HG03571 (cell line): Measurements from ENCODE around the gene RETN.

ENCODE experiments used
- ATAC-seq: cut with Tn5 transposase; IDR thresholded peaks from one replicate; pipeline ENCODE4 v1.9.1; 2021; ENCODE audit not compliant: unreplicated experiment

Gene RETN

DNA sequence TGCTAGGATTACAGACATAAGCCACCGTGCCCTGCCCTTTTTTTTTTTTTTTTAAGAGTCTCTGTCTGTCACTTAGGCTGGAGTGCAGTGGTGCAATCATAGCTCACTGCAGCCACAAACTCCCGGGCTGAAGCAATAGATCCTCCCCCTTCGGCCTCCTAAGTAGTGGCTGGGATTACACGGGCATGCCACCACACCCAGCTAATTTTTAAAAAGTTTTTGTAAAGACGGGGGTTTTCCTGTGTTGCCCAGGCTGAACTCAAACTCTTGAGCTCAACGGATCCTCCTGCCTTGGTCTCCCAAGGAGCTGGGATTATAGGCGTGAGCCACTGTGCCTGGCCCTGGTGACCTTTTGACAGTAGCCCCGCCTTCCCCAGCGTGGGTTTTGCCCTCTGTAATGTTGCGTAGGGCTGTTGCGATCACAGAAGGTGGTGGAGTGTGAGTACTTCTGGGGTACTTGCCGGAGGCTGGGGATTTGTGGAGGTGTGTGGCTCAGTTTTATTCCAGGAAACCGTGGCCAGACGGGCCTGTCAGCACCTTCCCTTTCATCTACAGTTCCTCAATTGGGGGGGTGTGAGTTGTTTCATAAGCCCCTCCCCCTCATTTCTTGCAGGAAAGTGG, 11.6 kb upstream of the RETN start:
- no peak for ATAC-seq

DNA sequence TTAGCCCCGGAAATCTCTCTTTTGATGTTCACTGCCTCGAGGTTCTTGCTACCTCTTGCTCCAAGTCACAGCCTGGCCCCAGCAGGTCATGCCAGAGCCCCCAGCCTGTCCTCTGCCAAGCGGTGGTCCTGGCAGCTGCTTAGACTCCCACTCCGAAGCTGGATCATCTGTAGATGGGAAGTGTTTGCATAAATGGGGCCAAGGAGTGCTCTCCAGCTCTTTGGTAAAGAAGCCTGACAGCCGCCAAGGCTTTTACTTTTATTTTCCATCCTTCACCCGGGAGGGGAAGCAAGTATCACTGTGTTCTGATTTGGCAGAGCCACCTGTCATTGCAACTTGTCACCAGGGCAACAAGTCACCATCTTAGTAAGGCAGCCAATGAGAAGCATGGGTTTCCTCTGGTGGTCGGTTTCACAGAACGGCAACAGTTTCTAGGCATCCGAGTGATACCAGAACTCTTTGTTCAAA, 10.6 kb upstream of the RETN start:
- ATAC-seq = no peak

DNA sequence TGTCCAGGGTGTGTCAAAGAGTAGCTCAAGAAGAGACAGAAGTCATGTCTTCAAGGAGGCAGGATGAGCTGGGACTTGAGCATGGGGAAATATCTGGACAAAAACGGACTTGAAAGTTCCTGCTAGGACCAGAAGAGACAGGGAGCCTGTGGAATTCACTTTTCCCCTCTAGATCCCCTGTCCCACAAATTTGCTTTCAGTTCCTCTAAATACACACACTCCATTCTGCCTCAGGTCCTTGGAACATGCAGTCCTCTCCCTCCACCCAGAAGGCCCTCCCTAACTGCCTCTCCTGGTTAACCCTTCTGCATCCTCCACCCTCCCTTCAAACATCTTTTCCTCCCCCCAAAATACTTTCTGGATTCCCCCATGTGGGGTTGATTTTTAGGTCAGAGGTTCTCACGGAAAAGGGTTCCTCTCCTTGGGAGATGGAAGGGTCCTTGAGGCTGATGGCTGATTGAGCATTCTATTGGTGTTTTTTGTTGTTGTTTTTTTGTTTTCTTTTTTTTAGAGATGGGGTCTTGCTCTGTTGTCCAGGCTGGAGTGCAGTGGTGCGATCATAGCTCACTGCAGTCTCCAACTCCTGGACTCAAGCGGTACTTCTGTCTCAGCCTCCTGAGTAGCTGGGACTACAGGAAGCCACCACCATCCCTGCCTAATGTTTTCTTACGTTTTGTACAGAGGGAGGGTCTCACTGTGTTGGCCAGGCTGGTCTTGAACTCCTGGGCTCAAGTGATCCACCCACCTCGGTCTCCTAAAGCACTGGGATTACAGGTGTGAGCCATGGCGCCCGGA, 6.9 kb upstream of the RETN start:
- no peak for ATAC-seq

DNA sequence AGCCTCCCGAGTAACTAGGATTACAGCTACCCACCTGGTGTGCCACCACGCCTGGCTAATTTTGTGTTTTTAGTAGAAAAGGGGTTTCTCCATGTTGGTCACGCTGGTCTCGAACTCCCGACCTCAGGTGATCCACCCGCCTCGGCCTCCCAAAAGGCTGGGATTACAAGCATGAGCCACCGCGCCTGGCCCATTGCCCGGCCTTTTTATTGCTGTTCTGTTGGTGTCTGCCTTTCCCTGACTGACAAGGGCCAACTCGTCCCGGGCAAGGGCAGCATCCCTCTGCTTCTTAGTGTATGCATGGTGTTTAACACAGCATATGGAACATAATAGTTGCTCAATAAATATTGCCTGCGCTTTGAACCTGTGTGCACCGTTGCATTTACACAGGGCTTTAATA, 6.2 kb upstream of the RETN start:
- ATAC-seq = no peak

DNA sequence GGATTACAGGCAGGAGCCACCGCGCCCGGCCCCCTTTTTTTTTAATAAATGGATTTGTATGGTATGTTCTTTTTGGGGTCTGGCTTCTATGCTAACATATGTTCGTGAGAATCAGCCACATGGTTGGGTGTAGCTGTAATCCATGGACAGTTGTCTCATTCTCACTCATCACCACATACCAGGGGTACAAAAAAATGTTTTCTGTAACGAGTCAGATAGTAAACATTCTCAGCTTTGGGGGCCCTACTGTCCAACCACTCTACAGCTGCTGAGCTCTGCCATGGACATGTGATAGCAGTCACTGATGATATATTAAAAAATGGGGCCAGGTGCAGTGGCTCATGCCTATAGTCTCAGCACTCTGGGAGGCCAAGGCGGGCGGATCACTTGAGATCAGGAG, 5.1 kb upstream of the RETN start:
- ATAC-seq = no peak

DNA sequence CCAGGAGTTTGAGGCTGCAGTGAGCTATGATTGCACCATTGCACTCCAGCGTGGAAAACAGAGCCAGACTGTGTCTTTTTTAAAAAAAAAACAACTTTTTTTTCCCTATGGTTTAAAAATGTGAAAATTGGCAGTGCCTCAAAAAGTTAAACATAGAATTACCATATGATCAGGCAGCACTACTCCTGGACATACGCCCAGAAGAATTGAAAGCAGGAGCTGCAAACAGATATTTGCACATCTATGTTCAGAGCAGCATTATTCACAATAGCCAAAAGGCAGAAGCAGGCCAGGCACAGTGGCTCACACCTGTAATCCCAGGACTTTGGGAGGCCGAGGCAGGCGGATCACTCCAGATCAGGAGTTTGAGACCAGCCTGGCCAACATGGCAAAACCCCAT, 3.8 kb upstream of the RETN start:
- ATAC-seq = no peak

DNA sequence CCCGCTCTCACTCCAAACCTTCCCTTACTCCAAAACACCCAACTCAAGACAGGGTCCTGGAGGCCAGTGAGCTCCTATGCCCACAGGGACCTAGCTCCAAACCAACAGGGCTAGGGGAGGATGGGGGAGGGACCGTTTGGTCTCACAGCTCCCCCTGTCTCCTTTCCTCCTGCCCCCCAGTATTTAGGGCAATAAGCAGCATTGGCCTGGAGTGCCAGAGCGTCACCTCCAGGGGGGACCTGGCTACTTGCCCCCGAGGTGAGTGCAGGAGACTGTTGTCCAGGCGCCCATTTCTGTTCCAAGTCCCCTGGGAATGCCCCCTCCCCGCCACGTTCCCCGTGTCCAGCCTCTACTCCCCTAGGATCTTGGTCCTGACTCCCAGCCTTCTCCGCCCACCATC, 792 bp downstream of the RETN start:
- no peak for ATAC-seq

DNA sequence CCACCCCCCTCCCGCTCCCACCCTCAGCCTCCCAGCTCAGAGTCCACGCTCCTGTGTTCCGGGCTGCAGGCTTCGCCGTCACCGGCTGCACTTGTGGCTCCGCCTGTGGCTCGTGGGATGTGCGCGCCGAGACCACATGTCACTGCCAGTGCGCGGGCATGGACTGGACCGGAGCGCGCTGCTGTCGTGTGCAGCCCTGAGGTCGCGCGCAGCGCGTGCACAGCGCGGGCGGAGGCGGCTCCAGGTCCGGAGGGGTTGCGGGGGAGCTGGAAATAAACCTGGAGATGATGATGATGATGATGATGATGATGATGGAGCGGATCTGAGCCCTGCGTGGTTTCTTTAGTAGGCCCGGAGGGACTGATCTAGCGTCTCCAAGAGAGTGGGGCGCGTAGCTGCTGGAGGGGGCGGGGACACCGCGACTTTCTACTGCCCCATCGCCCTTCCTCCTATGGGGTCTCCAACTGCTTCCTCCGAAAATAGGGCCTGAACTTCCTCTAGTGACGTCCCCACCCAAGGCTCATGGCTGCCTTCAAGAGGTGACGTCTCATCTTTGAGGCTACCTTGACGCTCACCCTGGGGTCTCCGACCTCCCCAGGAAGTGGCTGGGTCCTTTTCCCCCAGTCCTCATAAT, 1.4 kb downstream of the RETN start:
- ATAC-seq = no peak

DNA sequence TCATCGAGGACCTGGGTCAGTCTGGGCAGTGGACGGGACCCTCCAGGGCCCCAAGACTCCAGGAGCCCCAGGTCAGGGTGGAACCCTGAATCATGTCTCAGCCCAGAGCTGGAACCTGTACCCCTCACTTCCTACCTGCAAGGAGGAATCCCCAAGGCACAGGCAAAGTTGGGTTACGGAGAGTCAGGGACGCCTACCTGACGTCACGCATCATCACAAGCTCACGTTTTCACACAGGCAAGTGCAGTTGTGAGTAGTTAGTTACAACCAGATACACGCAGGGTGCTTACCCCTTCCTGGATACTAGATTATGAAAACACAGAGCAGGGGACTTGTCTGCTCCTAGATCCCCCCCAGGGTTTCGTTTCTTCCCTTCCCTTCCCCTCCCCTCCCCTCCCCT, 1.9 kb downstream of the RETN start:
- no peak for ATAC-seq

DNA sequence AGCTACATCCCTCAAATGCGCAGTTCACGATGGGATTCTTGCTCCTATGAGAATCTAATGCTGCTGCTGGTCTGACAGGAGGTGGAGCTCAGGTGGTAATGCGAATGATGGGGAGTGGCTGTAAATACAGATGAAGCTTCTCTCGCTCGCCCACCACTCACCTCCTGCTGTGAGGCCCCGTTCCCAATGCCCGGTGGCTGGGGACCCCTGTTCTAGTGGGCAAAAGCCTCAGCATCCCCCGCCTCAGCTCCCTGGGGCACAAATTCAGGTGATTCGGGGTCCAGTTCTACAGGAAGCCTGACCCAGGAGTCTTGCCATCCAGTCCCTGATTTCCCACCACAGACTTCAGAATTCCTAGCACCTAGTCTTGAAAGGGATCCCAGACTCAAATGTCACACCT, 3.7 kb downstream of the RETN start:
- ATAC-seq = no peak

DNA sequence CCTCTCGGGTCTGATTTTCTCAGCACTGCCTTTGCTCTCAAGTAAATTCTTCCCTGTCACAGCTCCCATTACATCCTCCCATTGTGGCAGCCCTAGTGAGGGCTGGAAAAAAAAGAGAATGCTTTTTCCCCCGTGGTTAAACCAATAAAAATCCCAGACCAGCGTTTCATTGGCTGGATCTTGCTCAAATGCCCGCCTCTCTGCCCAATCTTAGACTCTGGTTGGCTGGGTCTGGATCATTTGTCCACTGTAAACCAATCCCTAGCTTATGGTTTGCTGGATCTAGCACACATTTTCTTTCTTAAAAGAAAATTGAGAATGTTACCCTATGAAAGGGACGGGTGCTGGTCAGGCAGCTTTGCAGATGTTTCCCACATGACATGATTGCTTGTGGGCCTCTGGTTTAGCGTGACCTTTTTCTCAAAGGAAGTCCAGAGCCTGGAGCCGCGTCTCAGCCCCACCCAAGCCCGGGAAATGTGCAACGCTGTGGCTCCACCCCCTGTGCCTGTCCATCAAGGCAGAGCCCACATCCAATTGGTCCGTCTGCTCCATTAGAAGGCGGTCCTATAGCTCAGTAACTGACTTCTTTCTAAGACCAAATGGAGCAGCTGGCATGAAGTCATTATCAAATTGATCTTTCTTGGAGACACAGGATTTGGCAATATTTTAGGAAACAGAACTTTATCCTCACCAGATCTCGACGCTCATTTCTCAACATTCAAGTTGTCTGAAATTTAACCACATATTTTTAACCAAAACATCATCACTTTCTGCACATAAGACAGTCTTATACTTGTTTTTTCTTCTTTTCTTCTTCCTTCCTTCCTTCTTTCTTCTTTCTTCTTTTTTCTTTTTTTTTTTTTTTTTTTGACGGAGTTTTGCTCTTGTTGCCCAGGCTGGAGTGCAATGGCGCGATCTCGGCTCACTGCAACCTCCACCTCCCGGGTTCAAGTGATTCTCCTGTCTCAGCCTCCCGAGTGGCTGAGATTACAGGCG, 5.5 kb downstream of the RETN start:
- no peak for ATAC-seq

DNA sequence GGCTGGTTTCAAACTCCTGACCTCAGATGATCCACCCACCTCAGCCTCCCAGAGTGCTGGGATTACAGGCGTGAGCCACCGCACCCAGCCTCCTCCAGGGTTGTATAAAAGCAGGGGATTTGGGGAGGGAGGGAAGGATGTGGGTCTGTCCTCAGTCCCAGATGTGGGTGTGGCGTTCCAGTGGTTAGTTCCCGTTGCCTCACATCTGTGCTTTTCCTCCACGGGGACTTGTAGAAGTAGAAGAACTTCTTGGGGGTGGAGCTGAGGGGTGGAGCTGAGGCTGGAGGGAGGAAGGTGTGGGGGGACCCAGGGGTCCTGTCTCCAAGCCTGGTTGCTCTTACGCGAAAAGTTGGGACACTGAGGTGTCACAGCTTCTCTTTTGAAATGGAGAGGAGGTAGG, 7.5 kb downstream of the RETN start:
- no peak for ATAC-seq

DNA sequence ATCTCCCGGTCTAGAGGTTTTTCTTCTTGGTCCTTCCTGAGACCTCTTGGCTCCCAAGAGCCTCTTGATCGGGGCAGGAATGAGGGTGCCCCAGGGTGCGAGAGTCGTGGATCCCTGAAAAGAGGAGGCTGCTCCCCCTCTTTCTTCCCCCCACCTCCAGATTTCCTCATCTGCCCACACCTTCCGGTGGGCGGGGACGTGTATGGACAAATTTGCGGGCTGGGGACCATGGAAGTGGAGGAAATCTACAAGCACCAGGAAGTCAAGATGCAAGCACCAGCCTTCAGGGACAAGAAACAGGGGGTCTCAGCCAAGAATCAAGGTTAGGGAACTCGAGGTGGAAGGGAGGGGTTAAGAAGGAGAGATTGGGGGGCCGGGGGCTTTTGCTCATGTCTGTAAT, 8.0 kb downstream of the RETN start, which contains the start of gene MCEMP1:
Gene MCEMP1 (plus strand): TSS at position 237 of the 400 bp plus-strand sequence. CDS start 31 bp downstream, at position 268.
- ATAC-seq = no peak

DNA sequence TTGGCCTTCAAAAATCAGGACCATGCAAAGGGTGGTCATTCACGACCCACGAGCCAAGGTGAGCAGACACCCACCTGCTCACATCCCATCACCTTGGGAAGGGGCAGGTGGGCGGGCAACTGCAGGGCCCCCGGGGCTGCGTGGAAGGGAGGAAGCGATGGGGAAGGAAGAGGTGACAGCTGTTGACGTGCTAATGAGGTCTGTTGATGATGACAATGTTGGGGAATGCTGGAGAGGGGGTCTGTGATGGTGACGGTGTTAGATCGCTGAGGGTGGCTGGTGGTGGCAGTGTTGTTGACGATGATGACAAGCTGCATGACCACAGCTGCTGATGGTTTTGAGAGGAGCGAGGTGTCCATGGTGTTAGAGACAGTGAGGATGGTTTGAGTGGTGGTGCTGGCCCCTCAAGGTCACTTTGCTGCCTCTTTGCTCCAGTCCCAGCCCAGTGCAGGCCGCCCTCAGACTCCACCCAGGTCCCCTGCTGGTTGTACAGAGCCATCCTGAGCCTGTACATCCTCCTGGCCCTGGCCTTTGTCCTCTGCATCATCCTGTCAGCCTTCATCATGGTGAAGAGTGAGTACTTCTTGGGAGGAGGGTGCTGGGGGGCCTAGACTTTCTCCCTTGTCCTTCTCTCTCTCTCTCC, 8.9 kb downstream of the RETN start:
- ATAC-seq = no peak

DNA sequence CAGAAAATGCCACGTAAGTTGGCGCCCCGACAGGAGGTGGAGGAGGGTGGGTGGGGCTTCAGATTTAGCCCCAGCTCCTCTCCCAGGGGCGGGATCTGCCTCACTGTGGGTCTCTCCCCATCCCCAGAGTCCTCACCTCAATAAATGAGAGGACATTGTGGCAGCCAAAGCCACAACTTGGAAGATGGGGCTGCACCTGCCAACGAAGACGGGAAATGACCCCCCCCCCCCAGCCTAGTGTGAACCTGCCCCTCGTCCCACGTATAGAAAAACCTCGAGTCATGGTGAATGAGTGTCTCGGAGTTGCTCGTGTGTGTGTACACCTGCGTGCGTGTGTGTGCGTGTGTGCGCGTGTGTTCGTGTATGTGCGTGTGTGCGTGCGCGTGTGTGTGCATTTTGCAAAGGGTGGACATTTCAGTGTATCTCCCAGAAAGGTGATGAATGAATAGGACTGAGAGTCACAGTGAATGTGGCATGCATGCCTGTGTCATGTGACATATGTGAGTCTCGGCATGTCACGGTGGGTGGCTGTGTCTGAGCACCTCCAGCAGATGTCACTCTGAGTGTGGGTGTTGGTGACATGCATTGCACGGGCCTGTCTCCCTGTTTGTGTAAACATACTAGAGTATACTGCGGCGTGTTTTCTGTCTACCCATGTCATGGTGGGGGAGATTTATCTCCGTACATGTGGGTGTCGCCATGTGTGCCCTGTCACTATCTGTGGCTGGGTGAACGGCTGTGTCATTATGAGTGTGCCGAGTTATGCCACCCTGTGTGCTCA, 10.3 kb downstream of the RETN start:
- ATAC-seq = no peak

DNA sequence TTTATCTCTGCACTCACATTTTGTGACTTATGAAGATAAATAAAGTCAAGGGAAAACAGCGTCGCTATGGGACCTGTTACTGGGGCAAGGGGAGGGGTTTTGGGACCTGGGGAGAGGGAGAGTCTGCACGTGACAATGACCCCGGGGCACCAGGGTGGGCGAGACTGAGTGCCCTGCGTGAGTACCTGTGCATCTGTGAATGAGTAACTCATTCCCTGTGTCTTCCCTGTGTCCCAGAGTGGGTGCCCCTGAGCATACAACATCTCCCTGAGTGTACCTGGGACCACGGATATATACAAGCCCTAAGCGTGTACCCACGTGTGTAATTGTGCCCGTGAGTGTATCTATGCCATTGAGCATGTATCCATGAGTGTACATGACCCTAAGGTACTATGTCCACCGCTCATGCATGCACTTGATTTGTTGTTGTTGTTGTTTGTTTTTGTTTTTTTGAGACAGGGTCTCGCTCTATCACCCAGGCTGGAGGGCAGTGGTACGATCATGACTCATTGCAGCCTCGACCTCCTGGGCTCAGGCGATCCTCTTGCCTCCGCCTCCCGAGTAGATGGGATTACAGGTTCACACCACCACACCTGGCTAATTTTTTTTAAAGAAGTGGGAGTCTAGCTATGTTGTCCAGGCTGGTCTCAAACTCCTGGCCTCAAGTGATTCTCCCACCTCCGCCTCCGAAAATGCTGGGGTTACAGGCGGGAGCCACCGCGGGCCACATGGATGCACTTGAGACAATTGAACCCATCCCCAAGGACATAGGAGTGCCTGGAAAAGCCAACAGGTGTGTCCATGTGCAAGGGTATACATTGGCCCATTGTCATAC, 11.1 kb downstream of the RETN start:
- no peak for ATAC-seq

DNA sequence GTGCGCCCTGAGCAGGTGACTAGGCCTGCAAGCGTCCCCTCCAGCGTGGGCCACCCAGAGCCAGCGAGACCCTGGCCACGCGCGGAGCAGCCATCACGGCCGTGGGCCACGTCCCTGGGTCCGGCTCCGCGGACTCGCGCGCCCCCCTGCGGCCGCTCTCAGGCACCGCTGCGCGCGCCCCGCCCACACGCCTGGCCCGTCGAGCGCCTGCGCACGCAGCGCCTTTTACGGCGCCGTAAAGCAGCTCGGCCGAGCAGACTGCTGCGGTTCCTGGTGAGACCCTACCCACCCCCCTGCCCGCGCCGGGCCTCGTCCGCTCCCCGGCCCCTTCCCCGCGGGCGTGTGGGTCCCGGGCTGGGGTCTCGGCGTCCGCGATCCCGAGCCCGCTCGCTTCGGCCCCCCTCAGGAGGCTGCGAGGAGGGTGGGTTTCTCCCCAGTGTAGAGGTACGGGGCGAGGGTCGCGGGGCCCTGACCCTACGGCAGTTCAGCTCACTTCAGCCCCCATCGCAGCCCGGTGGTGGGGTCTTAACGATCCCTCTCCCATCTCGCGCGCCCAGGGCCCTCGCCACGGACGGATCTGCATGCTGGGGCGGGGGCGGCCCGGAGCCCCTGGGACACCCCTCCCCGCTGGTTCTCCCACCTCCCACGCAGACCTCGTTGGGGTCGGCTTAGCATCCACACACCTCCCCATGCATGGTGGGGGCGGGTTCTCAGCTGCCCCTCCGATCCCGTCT, 11.9 kb downstream of the RETN start, which contains the start of gene TRAPPC5:
Gene TRAPPC5 (plus strand): TSS at position 228 of the 734 bp plus-strand sequence. CDS start 1,421 bp downstream, outside the sequence.
- ATAC-seq = peak; percentile 48
